ENCODE measurements around the gene LIPG.
"Not testable (repeated sequence)": the region's sequence is repeated elsewhere in the genome, so short reads cannot be mapped to it uniquely, and the experiment has no call there.

LIPG gene

DNA sequence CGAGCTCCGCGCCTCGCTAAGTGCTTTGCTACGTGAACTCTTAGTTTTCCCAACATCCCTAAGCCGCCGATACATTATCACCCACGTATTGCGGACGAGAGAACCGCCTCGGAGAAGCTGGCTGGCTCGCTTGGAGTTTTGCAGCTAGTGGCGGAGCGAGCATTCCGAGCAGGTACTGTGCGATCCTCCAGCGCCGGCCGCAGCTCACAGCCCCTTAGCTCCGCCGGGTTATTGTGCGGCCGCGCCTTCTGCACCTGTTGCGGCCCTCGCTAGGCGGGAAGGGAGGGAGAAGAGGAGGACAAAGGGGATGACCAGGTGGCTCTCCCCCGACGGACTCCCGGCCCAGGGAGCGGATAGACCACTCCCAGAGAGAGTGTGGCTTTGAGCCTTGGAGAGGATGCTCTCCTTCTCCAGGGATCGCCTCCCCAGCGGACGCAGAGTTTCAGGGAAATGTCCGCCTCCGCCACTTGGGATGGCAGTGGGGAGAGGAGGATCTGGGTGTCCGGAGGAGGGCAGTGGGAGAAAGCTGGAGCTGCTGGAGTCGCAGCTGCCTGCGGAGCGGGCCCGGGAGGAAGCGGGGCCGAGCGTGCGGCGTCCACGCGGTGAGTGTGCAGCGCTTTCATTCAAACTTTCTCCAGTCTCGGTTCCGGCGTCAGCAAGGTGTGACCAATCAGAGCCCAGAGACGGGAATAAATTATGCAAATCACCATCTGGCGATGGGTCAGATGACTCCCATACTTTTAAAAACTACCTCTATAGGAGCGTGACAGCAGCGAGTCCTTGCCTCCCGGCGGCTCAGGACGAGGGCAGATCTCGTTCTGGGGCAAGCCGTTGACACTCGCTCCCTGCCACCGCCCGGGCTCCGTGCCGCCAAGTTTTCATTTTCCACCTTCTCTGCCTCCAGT, at the start of gene LIPG:
LIPG (plus strand) TSS at position 769 of the 905 bp plus-strand sequence. CDS start 252 bp downstream, outside the sequence.
- H3K4me1 Mint-ChIP-seq: peaks cover 31% of the 10 kb centered on the region

DNA sequence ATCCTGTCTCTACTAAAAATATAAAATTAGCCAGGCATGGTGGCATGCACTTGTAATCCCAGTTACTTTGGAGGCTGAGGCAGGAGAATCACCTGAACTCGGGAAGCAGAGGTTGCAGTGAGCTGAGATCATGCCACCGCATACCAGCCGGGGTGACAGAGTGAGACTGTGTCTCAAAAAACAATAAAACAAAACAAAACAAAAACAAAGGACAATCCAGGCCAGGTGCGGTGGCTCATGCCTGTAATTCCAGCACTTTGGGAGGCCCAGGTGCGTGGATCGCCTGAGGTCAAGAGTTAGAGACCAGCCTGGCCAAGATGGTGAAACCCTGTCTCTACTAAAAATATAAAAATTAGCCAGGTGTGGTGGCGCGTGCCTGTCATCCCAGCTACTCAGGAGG, 49.0 kb upstream of the LIPG start:
- H3K27ac Mint-ChIP-seq, H3K4me1 Mint-ChIP-seq, H3K36me3 Mint-ChIP-seq, H3K9me3 Mint-ChIP-seq, H3K4me3 Mint-ChIP-seq, ATAC-seq, H3K27me3 Mint-ChIP-seq: not testable (repeated sequence)

More for the DNA sequence above, at the start of gene LIPG:
- H3K4me3 Mint-ChIP-seq: peak within 1 kb of the TSS; percentile 71
- no peaks in the 10 kb centered on the region for H3K9me3 Mint-ChIP-seq
- ATAC-seq: peak; percentile 61
- no peaks in the 10 kb centered on the region for H3K36me3 Mint-ChIP-seq
- H3K27me3 Mint-ChIP-seq: peaks cover 68% of the 10 kb centered on the region
- no peak within 1 kb of the TSS for H3K27ac Mint-ChIP-seq

DNA sequence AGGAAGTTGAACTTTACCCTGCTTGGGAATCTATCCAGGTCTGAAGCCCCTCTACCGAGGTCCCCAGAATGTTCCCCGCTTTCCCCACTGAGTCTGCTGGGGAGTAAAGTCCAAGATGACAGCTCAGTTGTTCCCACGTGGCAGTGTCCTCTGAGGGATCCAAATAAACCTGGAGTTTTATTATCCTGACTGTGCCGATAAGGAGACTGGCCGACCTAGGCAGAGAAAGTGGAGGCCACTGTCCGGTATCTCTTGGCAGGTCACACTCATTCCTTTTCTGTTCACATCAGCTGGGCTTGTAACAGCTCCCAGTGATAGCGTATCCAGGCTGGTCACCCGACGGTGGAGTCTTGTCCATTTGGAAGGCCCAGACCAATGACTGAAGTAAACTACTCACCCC, 47.3 kb upstream of the LIPG start:
- H3K9me3 Mint-ChIP-seq: no peaks in the 10 kb centered on the region
- H3K36me3 Mint-ChIP-seq: no peaks in the 10 kb centered on the region
- H3K4me3 Mint-ChIP-seq: no peak overlapping the region
- no peak for ATAC-seq
- no peaks in the 10 kb centered on the region for H3K4me1 Mint-ChIP-seq
- H3K27me3 Mint-ChIP-seq: no peaks in the 10 kb centered on the region
- no peak overlapping the region for H3K27ac Mint-ChIP-seq

DNA sequence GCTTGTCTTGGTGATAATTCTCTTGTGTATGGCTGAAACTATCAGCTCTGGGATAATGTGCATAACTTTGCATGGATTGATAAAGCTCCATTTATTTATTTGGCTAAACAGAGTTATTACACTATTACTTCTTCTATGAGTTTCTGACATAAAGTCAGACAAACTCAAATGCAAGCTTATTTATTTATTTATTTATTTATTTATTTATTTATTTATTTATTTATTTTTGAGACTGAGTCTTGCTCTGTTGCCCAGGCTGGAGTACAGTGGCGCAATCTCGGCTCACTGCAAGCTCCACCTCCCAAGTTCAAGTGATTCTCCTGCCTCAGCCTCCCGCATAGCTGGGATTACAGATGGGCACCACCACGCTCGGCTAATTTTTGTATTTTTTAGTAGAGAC, 46.9 kb upstream of the LIPG start:
- H3K9me3 Mint-ChIP-seq, H3K4me1 Mint-ChIP-seq, H3K36me3 Mint-ChIP-seq, H3K4me3 Mint-ChIP-seq, H3K27ac Mint-ChIP-seq, H3K27me3 Mint-ChIP-seq, ATAC-seq: not testable (repeated sequence)

DNA sequence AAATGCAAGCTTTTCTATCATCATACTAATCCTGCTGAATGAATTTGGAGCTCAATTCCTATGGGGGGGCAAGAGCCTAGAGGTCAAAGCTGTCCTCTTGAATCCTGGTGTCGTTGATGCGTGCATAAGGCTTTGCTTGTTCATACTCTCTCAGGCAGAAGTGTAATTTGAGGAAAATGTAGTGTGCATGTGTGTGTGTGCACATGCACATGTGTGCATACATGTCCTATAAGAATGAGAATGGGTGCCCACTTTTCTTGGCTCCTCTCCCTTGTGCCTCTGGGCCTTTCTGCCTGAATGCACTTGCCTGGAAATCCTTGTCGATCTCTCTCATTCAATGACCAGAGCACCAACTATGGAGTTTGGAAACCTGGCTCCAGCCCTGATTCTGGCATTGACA, 46.3 kb upstream of the LIPG start:
- Mint-ChIP-seq H3K9me3 (no peaks in the 10 kb centered on the region), H3K27me3 (peaks cover 1% of the 10 kb centered on the region), H3K36me3 (no peaks in the 10 kb centered on the region), H3K4me3 (no peak overlapping the region), H3K4me1 (no peaks in the 10 kb centered on the region), H3K27ac (no peak overlapping the region)
- ATAC-seq: no peak

DNA sequence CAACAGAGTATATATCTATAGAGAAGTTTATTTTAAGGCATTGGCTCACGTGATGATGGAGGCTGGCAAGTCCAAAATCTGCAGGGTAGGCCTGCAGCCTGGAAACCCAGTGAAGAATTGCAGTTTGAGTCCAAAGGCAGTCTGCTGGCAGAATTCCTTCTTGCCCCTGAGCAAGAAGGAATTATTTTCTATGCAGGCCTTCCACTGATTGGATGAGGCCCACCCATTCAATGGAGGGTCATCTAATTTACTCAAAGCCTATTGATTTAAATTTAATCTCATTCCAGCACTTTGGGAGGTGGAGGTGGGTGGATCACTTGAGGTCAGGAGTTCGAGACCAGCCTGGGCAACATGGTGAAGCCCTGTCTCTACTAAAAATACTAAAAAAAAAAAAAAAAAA, 44.4 kb upstream of the LIPG start:
- H3K4me1 Mint-ChIP-seq: no peaks in the 10 kb centered on the region
- no peaks in the 10 kb centered on the region for H3K9me3 Mint-ChIP-seq
- ATAC-seq: no peak

DNA sequence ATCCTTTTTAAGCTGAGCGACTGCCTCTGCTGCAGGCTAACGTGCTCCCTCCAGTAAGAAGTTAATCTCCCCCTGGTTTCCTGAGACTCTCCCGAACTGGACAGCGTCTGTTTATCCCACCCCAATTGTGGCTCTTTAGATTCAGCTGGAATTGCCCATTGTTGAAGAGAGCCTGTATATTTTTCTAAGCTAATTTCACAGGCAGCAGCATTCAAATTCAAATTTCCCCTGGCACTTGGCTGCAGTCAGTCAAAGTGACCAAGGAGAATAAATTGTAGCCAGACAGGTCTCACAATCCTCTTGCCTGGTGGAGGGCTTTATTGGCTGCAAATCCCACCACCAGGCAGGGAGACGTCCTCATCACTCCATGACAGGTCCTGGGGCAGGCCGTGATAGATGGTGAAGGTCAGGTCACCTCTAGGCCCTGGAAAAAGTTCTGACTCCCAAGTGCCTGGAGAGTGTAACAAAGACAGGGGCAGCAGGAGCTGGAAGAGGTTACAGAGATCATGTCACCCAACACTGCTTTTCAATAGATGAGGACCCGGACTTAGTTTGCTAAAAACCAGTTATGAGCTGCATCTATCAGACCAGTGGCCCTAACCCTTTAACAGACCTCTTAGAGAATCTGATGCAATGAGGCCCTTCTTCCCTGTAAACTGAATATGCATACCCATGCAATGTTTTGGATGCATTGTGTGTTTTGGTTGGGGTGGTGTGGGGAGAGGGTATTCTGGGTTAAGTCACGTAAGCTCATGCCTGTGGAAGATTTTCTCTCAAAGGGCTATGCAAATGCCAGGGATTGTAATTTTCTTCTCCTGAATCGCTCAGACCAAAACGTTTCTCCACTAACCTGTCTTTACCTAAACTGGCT, 42.5 kb upstream of the LIPG start:
- no peaks in the 10 kb centered on the region for H3K9me3 Mint-ChIP-seq
- peak; percentile 36 for ATAC-seq
- no peak overlapping the region for H3K4me3 Mint-ChIP-seq
- no peak overlapping the region for H3K27ac Mint-ChIP-seq
- no peaks in the 10 kb centered on the region for H3K4me1 Mint-ChIP-seq
- H3K36me3 Mint-ChIP-seq: no peaks in the 10 kb centered on the region
- H3K27me3 Mint-ChIP-seq: peaks cover 9% of the 10 kb centered on the region

More for the DNA sequence above, 44.4 kb upstream of the LIPG start:
- H3K36me3 Mint-ChIP-seq: no peaks in the 10 kb centered on the region
- no peak overlapping the region for H3K27ac Mint-ChIP-seq
- H3K4me3 Mint-ChIP-seq: no peak overlapping the region
- peaks cover 9% of the 10 kb centered on the region for H3K27me3 Mint-ChIP-seq

DNA sequence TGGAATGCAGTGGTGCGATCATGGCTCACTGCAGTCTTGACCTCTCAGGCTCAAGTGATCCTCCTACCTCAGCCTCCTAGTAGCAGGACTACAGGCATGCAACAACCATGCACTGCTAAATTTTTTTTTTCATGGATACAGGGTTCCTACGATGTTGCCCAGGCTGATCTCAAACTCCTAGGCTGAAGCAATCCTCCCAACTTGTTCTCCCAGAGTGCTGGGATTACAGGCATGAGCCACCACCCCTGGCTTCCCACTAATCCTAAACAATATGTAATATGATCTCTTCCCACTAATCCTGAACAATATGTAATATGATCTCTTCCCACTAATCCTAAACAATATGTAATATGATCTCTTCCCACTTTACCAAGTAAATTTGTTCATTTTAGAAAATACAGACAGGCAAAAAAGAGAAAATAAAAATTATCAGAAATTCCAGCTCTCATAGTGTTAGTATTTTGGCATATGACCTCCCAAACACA, 41.2 kb upstream of the LIPG start:
- Mint-ChIP-seq H3K9me3 (no peaks in the 10 kb centered on the region), H3K36me3 (no peaks in the 10 kb centered on the region), H3K4me3 (no peak overlapping the region), H3K27ac (no peak overlapping the region), H3K27me3 (peaks cover 9% of the 10 kb centered on the region), H3K4me1 (no peaks in the 10 kb centered on the region)
- ATAC-seq: no peak

DNA sequence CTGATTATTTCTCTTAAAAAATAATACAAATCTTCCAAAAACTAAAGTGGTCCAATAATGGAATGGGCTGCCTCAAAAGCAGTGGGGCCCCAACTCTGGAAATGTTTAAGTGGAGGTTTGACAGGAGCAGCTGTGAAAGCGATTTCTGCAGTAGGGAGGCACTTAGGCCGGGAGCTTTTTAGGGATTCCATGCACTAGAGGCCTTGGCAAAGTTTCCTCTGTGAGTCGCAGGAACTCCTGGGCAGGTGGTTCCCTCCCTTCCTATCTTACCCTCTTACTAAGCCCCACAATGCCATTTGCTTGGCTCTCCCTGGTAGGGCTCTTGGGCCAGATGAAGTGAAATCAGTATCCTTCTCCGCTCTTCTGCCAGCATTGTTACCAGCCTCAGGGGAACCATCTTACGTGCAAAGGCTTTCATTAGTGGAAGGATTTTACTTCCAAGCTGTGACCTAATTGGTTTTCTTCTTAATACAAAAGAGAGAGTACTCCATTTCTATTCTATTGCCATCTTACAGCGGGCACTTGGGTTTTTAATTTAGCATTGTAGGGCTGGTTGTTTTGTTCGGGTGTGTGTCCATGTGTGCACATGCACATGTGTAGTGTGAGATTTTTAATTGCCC, 40.5 kb upstream of the LIPG start:
- H3K27me3 Mint-ChIP-seq: peaks cover 9% of the 10 kb centered on the region
- ATAC-seq: no peak
- H3K9me3 Mint-ChIP-seq: no peaks in the 10 kb centered on the region
- no peak overlapping the region for H3K27ac Mint-ChIP-seq
- H3K4me1 Mint-ChIP-seq: no peaks in the 10 kb centered on the region
- H3K4me3 Mint-ChIP-seq: no peak overlapping the region
- H3K36me3 Mint-ChIP-seq: no peaks in the 10 kb centered on the region

DNA sequence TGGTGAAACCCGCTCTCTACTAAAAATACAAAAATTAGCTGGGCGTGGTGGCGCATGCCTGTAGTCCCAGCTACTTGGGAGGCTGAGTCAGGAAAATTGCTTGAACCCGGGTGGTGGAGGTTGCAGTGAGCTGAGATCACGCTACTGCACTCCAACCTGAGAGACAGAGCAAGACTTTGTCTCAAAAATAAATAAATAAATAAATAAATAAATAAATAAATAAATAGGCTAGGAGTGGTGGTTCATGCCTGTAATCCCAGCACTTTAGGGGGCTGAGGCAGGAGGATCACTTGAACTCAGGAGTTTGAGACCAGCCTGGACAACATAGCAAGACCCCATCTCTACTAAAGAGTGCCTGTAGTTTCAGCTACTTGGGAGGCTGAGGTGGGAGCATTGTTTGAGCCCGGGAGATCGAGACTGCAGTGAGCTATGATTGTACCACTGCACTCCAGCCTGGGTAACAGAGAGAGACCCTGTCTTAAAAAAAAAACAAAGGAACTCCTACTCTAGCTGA, 38.2 kb upstream of the LIPG start:
- not testable (repeated sequence) for H3K9me3 Mint-ChIP-seq, H3K27ac Mint-ChIP-seq, H3K4me1 Mint-ChIP-seq, H3K36me3 Mint-ChIP-seq, ATAC-seq, H3K4me3 Mint-ChIP-seq
- H3K27me3 Mint-ChIP-seq: peaks cover 12% of the 10 kb centered on the region

DNA sequence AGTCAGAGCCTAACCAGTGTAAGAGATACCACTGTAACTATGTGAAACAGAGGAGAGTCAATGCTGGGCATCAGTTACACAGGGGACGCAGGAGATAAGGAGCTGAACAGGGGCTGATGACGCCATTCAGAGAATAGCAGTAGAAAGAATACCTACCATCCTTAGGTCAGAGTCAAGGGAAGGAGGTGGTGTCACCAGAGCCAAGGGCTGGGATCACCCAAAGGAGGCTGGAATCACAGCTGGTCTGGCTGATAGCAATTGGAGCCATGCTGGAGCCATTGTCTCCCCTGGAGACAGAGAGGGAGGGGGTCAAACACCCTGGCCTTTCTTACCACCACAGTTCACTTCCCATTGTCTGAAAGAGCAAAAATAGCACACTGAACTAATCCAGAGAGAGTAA, 37.5 kb upstream of the LIPG start:
- Mint-ChIP-seq H3K4me3 (no peak overlapping the region), H3K27ac (no peak overlapping the region), H3K9me3 (no peaks in the 10 kb centered on the region), H3K36me3 (no peaks in the 10 kb centered on the region), H3K4me1 (no peaks in the 10 kb centered on the region), H3K27me3 (peaks cover 15% of the 10 kb centered on the region)
- ATAC-seq: no peak

DNA sequence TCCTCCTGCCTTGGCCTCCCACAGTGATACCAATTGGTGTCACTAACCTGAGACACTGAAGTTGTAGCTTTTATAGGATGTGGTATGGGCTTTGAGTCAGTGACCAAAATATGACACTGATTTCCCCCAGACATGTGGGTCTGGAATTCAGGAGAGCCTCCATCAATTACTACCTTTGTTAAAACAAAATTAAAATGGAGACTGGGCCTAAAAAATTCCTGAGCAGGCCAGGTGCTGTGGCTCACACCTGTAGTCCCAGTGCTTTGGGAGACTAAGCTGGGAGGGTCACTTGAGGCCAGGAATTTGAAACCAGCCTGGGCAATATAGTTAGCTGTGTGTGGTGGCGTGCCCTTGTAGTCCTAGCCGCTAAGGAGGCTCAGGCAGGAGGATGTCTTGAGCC, 36.9 kb upstream of the LIPG start:
- no peak for ATAC-seq
- Mint-ChIP-seq H3K27me3 (peaks cover 17% of the 10 kb centered on the region), H3K27ac (no peak overlapping the region), H3K9me3 (no peaks in the 10 kb centered on the region), H3K4me1 (no peaks in the 10 kb centered on the region), H3K36me3 (no peaks in the 10 kb centered on the region), H3K4me3 (no peak overlapping the region)

DNA sequence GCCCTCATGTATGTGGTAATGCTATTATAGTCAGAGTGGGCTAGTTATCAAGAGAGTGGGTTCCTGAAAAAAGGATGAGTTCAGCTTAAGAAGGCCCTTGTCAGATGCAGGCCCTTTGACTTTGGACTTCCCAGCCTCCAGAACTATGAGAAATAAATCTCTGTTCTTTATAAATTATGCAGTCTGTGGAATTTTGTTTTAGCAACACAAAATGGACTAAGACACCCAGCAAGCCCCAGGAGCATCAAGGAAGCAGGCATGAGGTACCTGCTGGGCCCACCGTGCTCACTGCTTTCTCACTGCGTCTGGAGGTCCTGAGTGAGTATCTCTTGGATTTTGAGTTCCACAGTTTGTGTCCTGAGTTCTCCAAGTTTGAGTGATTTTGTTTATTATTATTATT, 35.9 kb upstream of the LIPG start:
- no peak for ATAC-seq
- Mint-ChIP-seq H3K27me3 (peaks cover 18% of the 10 kb centered on the region), H3K4me1 (no peaks in the 10 kb centered on the region), H3K4me3 (no peak overlapping the region), H3K36me3 (no peaks in the 10 kb centered on the region), H3K27ac (no peak overlapping the region), H3K9me3 (no peaks in the 10 kb centered on the region)

DNA sequence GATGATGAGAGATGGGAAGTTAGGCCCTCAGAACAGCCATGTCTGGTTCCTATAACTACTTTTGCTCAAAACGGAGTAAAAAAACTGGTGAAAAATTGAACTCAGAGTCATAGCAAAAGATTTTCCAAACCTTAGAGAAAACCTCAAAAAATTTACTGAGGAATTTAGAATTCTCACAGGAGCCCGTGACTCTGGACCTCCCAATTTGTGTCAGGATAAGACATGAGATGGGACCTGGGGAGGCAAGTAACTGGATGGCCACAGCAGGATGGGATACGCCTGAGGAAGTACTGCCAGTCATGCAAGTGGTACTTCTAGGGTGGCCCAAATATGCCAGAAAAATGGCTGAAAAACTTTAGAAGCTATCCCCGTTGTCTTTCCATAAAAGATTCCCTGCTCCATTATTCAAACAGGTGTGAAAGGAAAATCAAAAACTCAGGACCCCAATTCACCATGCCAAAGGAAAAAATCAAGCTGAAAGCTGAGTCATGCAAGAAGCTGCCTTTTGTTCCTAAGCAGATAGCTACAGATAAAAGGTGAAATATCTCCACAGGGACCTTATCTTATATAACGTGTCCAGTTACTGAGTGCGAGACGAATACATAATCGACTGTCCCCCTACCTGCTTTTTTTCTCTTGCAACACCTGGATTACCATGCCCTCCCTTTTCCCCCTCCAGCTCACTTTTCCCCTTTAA, 34.1 kb upstream of the LIPG start:
- H3K4me1 Mint-ChIP-seq: peaks cover 6% of the 10 kb centered on the region
- H3K9me3 Mint-ChIP-seq: no peaks in the 10 kb centered on the region
- H3K27ac Mint-ChIP-seq: no peak overlapping the region
- H3K27me3 Mint-ChIP-seq: peaks cover 14% of the 10 kb centered on the region
- H3K36me3 Mint-ChIP-seq: no peaks in the 10 kb centered on the region
- no peak for ATAC-seq
- no peak overlapping the region for H3K4me3 Mint-ChIP-seq

Data from stimulated activated memory B cell treated with anti-CD40 and anti-IgM and Interleukin-4, amounts not matched to agents 10 μg/mL and 1 μg/mL and 100 μg/mL, for 72 hours (primary cell).